Pancreas (tissue), 10 donors: Measurements from ENCODE around the gene PDE4B. TPM values are rescaled to one million over a fixed set of nuclear protein-coding genes. Genes with fewer than 3 reads are reported as not detected.

Experiments
- ATAC-seq, 4 donors: fragments of 200-7000 bp; cut with Tn5 transposase; one replicate each; pipeline versions ENCODE4 v1.8.0 to v1.9.1; 2020; ENCODE audit warnings: mild to moderate bottlenecking in 4 of 4, moderate library complexity in 4 of 4
- DNase-seq, 6 donors: peaks; one replicate each; pipeline ENCODE4 v3.0.0-alpha.2; 2020
- FAIRE-seq: peaks from 2 replicates; lab custom pipeline; 2012; peaks lifted over from hg19 to GRCh38; lab: Jason Lieb, UNC
- H3K27ac ChIP-seq, 4 donors: fragments of 200-600 bp; sonication (generic); 1 replicate in 3 of 4; 2 replicates in 1 of 4; pipeline versions ENCODE4 v1.5.0 to v1.8.0; 2020
- H3K27me3 ChIP-seq, 4 donors: fragments of 200-600 bp; one replicate each; pipeline ENCODE4 v1.8.0; 2021
- H3K36me3 ChIP-seq, 3 donors: fragments of 200-600 bp; sonication (generic) in 1 of 3; one replicate each; pipeline versions ENCODE4 v1.5.0 to v1.8.0; 2020 to 2021
- H3K4me1 ChIP-seq, 3 donors: fragments of 200-600 bp; one replicate each; pipeline ENCODE4 v1.8.0; 2021
- H3K4me3 ChIP-seq, 4 donors: fragments of 200-600 bp; sonication (generic) in 2 of 4; one replicate each; pipeline versions ENCODE4 v1.5.0 to v1.8.0; 2020 to 2021
- H3K9me3 ChIP-seq, 4 donors: fragments of 200-600 bp; one replicate each; pipeline ENCODE4 v1.8.0; 2021
- CTCF ChIP-seq, 4 donors: fragments of 200-600 bp; sonication (generic) in 3 of 4; IDR thresholded peaks; one replicate each; pipeline versions ENCODE4 v1.5.0 to v1.8.0; 2021; ENCODE audit warnings: antibody characterized with exemption in 4 of 4
- WGBS, 2 donors: extraction: QIAGEN DNeasy Blood & Tissue Kit; methylation state at CpG; one replicate each; pipeline ENCODE4 v1.1.7; 2013; 5-methylcytosine and 5-hydroxymethylcytosine counted together
- intact Hi-C, 3 donors: fragments of 100-400 bp; cut with DNase I; formaldehyde crosslinking; loops; one replicate each; pipeline versions ENCODE4 v1.11.1 to v1.14.2; 2022
- polyA plus RNA-seq, 2 donors: library from polyadenylated mRNA; stranded (reverse); fragments of 200-250 nt; gene quantifications; one replicate each; pipeline ENCODE4 v1.2.3, GENCODE V29; 2013
- total RNA-seq, 6 donors: library from RNA; stranded (reverse); fragmentation: NEBNext Ultra II Directional in 4 of 6; extraction: Animal tissue kit (Norgen Biotek cat#: 25700) in 4 of 6; gene quantifications; one replicate each; pipeline versions ENCODE4 v1.2.1 to v1.2.4, GENCODE V29; 2021 to 2023
- donor health status: healthy with polysubstance abuse.
- donor health status: DM: no; HTN: no; CAD: no; lungs with moderate emphysema.
- donor health status: DM: no; HTN: no; CAD: no.
- donor health status: control.
- donor health status: control.
- donor health status: Bipolar disorder and iron deficiency.
- donor health status: DM: yes; HTN: yes; CAD: no.
- donor health status: DM: no; HTN: no; CAD: no.
- donor health status: DM: no; HTN: no; CAD: no.
- donor health status: DM: yes; HTN: yes; CAD: no.

The PDE4B gene
- total and polyA plus RNA-seq, 8 donors, result 0.23 to 3.7 (median 0.92) TPM

GRCh38 chr1:66140072-66140471 is 347.4 kb downstream of the PDE4B start:
- no peak for FAIRE-seq
- Histone ChIP-seq H3K27ac (no peak overlapping the region), H3K4me1 (no peaks in the 10 kb centered on the region), H3K27me3 (no peaks in the 10 kb centered on the region), H3K4me3 (no peak overlapping the region), H3K36me3 (no peaks in the 10 kb centered on the region), H3K9me3 (no peaks in the 10 kb centered on the region)
- 47 to 58% methylated on average over 5 of the region's 5 CpGs for WGBS, 2 donors
- no peak for TF ChIP-seq CTCF (IDR thresholded peaks at IDR 0.05)
- intact Hi-C loops, result no loop called here
- no peak for DNase-seq
- ATAC-seq, result no peak

- no peaks in the 10 kb centered on the region for H3K4me1 ChIP-seq
- intact Hi-C loops, result no loop called here
- TF ChIP-seq CTCF (IDR thresholded peaks at IDR 0.05), result no peak
- no peak for ATAC-seq
- WGBS, 2 donors, result 27 to 33% methylated on average over 2 of the region's 2 CpGs
- no peak for DNase-seq
- no peak overlapping the region for H3K27ac ChIP-seq
- no peaks in the 10 kb centered on the region for H3K27me3 ChIP-seq
- FAIRE-seq, result no peak
- no peaks in the 10 kb centered on the region for H3K9me3 ChIP-seq
- no peak overlapping the region for H3K4me3 ChIP-seq
- H3K36me3 ChIP-seq, result no peaks in the 10 kb centered on the region
Measured at GRCh38 chr1:66143651-66144050, 351.0 kb downstream of the PDE4B start.

DNA sequence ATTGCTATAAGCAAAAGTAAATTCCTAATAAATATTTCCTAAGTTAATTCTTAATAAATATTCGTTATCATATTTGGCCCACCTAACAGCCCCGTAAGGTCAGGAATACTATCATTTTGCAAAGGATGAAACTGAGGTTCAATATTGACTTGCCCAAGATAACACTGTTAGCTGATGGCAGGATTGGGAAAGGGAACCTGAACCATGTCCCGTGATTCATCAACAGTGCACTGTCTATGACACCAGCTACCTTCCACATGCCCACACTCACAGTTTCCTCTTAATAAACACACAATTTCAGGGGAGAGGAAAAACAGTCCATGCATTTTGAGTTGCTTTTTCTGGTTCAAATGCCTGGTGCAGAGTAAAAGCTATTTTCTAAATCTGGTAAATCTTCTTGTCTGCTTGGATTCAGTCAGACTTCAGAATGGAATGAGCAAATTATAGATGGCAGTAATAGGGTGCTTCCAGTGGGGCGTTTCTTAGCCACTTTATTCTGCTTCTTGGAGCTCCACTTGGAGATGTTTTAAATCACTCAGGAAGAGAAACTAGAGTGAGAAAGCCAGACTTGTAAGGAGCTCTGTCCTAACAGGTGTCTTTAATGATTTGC is 354.6 kb downstream of the PDE4B start:
- no peak for FAIRE-seq
- ATAC-seq, result no peak
- TF ChIP-seq CTCF (IDR thresholded peaks at IDR 0.05), result no peak
- Histone ChIP-seq H3K9me3 (no peaks in the 10 kb centered on the region), H3K36me3 (no peaks in the 10 kb centered on the region), H3K4me3 (no peak overlapping the region), H3K27me3 (peaks cover 0 to 5% (median 0%) of the 10 kb centered on the region in 4 donors), H3K4me1 (no peaks in the 10 kb centered on the region), H3K27ac (no peak overlapping the region)
- WGBS, 2 donors, result 49 to 58% methylated on average over 4 of the region's 4 CpGs
- DNase-seq, result no peak
- intact Hi-C loops, result no loop called here

DNA sequence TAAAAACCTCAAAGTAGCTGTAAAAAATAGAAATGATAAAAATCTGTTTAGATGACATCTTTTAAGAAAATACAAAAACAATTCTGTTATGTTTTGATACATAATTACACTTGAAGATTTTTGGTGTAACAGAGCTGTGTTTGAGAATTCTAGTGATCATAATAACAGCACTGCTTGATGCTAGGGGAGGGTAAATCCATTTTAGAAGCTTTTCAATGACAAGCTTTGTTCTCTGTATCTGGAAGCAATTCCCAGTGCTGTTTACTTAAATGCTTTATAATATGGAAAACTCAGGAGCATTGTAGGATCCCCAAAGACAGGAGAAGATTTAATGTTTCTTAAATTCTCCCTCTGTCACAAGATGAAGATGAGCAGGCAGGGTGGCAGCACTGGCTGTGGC is 359.3 kb downstream of the PDE4B start:
- no peak for TF ChIP-seq CTCF (IDR thresholded peaks at IDR 0.05)
- no peak overlapping the region for H3K27ac ChIP-seq
- intact Hi-C loops, result no loop called here
- H3K4me3 ChIP-seq, result no peak overlapping the region
- FAIRE-seq (no peak), ATAC-seq (no peak), DNase-seq (no peak)
- no peaks in the 10 kb centered on the region for H3K36me3 ChIP-seq
- H3K9me3 ChIP-seq, result no peaks in the 10 kb centered on the region
- H3K4me1 ChIP-seq, result no peaks in the 10 kb centered on the region
- peaks cover 0 to 5% (median 0%) of the 10 kb centered on the region in 4 donors for H3K27me3 ChIP-seq

DNA sequence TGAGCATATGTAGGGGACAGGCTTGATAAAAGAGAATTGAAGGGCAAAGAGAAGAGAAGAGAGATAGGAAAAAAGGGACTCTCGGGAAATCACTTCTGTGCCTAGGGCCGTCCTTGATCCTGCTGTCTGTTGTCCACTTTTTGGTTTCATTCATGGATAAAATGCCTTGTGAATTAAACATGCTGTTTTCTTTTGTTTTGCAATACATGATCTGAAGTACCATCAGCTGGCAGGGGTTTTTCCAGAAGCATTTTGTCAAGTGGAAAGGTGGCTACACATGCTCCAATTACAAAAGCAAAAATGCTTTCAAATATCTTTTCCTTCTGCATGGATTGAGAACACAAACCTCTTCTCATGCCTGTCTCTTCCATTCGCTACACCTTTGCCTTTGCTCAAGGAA is 361.7 kb downstream of the PDE4B start:
- no peaks in the 10 kb centered on the region for H3K36me3 ChIP-seq
- DNase-seq (no peak), ATAC-seq (no peak), FAIRE-seq (no peak)
- H3K4me1 ChIP-seq, result no peaks in the 10 kb centered on the region
- H3K4me3 ChIP-seq, result no peak overlapping the region
- TF ChIP-seq CTCF (IDR thresholded peaks at IDR 0.05), result no peak
- no peaks in the 10 kb centered on the region for H3K9me3 ChIP-seq
- H3K27me3 ChIP-seq, result peaks cover 0 to 5% (median 0%) of the 10 kb centered on the region in 4 donors
- no peak overlapping the region for H3K27ac ChIP-seq
- 33 to 52% methylated on average over 3 of the region's 3 CpGs for WGBS, 2 donors
- intact Hi-C loops, result no loop called here
